H1 (cell line): ENCODE measurements around the gene NEMF. TPM values are rescaled to one million over a fixed set of nuclear protein-coding genes. Genes with fewer than 3 reads are reported as not detected.

Experiments used
- CTCF ChIA-PET: fragments of 300-600 bp; sonication (Branson Sonifier 250); formaldehyde crosslinking; loops from one replicate; lab custom pipeline; 2021; ENCODE audit not compliant: partially characterized antibody; lab: Charles Lee
- POLR2A ChIA-PET: fragments of 300-600 bp; sonication (Branson Sonifier 250); formaldehyde crosslinking; loops from one replicate; lab custom pipeline; 2021; ENCODE audit warnings: inconsistent platforms; ENCODE audit not compliant: partially characterized antibody; lab: Charles Lee
- DNase-seq, 2 experiments: peaks; one replicate each; pipeline versions ENCODE4 v3.0.0 to v3.0.0-alpha.2; 2010 to 2022; ENCODE audit warnings: low spot score in 2 of 2, low read depth in 1 of 2, mixed read lengths in 1 of 2
- FAIRE-seq: peaks from 2 replicates; lab custom pipeline; 2011; peaks lifted over from hg19 to GRCh38; lab: Jason Lieb, UNC
- H2AFZ ChIP-seq: 2 replicates; pipeline ENCODE4 v1.8.1; 2012; ENCODE audit warnings: low read length, inconsistent platforms
- H2AK5ac ChIP-seq: 2 replicates; pipeline ENCODE4 v1.6.1; 2013; ENCODE audit warnings: low read depth, low read length
- H2BK120ac ChIP-seq: replicated peaks from 2 replicates; pipeline ENCODE3; 2013; ENCODE audit warnings: low read depth, low read length, inconsistent platforms
- H2BK12ac ChIP-seq: 2 replicates; pipeline ENCODE4 v1.6.1; 2013; ENCODE audit warnings: low read depth, low read length
- H2BK15ac ChIP-seq: 2 replicates; pipeline ENCODE4 v1.6.1; 2013; ENCODE audit warnings: low read length
- H2BK20ac ChIP-seq: 2 replicates; pipeline ENCODE4 v1.6.1; 2013; ENCODE audit warnings: low read length
- H2BK5ac ChIP-seq: 2 replicates; pipeline ENCODE4 v1.6.1; 2013; ENCODE audit warnings: low read depth, low read length
- H3K14ac ChIP-seq: 2 replicates; pipeline ENCODE4 v1.6.1; 2013; ENCODE audit warnings: inconsistent platforms; ENCODE audit not compliant: insufficient read length
- H3K18ac ChIP-seq: 2 replicates; pipeline ENCODE4 v1.6.1; 2013; ENCODE audit warnings: low read length; ENCODE audit errors: extremely low read depth
- H3K23ac ChIP-seq: 2 replicates; pipeline ENCODE4 v1.6.1; 2013; ENCODE audit warnings: inconsistent platforms; ENCODE audit not compliant: insufficient read length
- H3K23me2 ChIP-seq: 2 replicates; pipeline ENCODE4 v1.6.1; 2013; ENCODE audit warnings: low read depth, low read length
- H3K27ac ChIP-seq: 2 replicates; pipeline ENCODE4 v1.6.1; 2011; ENCODE audit warnings: low read depth, low read length, inconsistent platforms
- H3K27me3 ChIP-seq, 4 experiments: replicated peaks in 1 of 4; 1 replicate in 1 of 4; 2 replicates in 3 of 4; pipeline versions ENCODE4 v1.6.1 to v1.8.1; 2011 to 2013; ENCODE audit warnings: low read length in 3 of 4, mild to moderate bottlenecking in 3 of 4, inconsistent platforms in 2 of 4, mixed read lengths in 2 of 4, moderate library complexity in 1 of 4; ENCODE audit not compliant: control insufficient read depth in 3 of 4, insufficient read depth in 3 of 4; ENCODE audit errors: extremely low read depth in 1 of 4
- H3K36me3 ChIP-seq, 4 experiments: 2 replicates each; pipeline versions ENCODE4 v1.6.1 to v1.8.1; 2011 to 2013; ENCODE audit warnings: mild to moderate bottlenecking in 4 of 4, low read length in 3 of 4, moderate library complexity in 2 of 4, control low read depth in 1 of 4, inconsistent platforms in 1 of 4; ENCODE audit not compliant: insufficient read depth in 4 of 4, control insufficient read depth in 2 of 4
- H3K4ac ChIP-seq: replicated peaks from 2 replicates; pipeline ENCODE3; 2013; ENCODE audit warnings: low read length, low read depth, mixed read lengths, inconsistent platforms; ENCODE audit not compliant: insufficient read length
- H3K4me1 ChIP-seq, 4 experiments: replicated peaks in 1 of 4; 1 replicate in 1 of 4; 2 replicates in 3 of 4; pipeline versions ENCODE4 v1.6.1 to v1.8.1; 2011 to 2013; ENCODE audit warnings: low read length in 3 of 4, inconsistent platforms in 2 of 4, mixed read lengths in 1 of 4; ENCODE audit not compliant: insufficient read depth in 4 of 4, control insufficient read depth in 3 of 4
- H3K4me2 ChIP-seq, 2 experiments: 2 replicates each; pipeline versions ENCODE4 v1.6.1 to v1.8.1; 2011 to 2013; ENCODE audit warnings: low read depth in 2 of 2, low read length in 2 of 2, control low read depth in 1 of 2, inconsistent platforms in 1 of 2, mild to moderate bottlenecking in 1 of 2; ENCODE audit not compliant: insufficient read depth in 1 of 2
- H3K4me3 ChIP-seq, 4 experiments: fragments of 200-600, 300-600 bp in 1 of 4; sonication (generic), shearing (Covaris generic), sonication (Bioruptor Twin) in 1 of 4; 2 replicates each; pipeline versions ENCODE4 v1.5.1 to v1.8.1; 2011 to 2016; ENCODE audit warnings: low read length in 4 of 4, low read depth in 3 of 4, control low read depth in 2 of 4, inconsistent platforms in 2 of 4, mild to moderate bottlenecking in 2 of 4, mixed read lengths in 1 of 4, moderate library complexity in 1 of 4; ENCODE audit not compliant: insufficient read depth in 2 of 4; ENCODE audit errors: extremely low read depth in 1 of 4
- H3K56ac ChIP-seq: replicated peaks from 2 replicates; pipeline ENCODE3; 2013; ENCODE audit warnings: low read depth, mild to moderate bottlenecking, mixed read lengths, low read length, inconsistent platforms; ENCODE audit not compliant: insufficient read length
- H3K79me1 ChIP-seq: 2 replicates; pipeline ENCODE4 v1.6.1; 2013; ENCODE audit warnings: low read depth, low read length, control low read depth
- H3K79me2 ChIP-seq, 2 experiments: 2 replicates each; pipeline versions ENCODE4 v1.6.1 to v1.8.1; 2012 to 2013; ENCODE audit warnings: low read length in 2 of 2, mild to moderate bottlenecking in 2 of 2, inconsistent platforms in 1 of 2; ENCODE audit not compliant: insufficient read depth in 2 of 2, control insufficient read depth in 1 of 2
- H3K9ac ChIP-seq, 4 experiments: replicated peaks in 1 of 4; 1 replicate in 1 of 4; 2 replicates in 3 of 4; pipeline versions ENCODE4 v1.6.1 to v1.8.1; 2011 to 2013; ENCODE audit warnings: low read depth in 3 of 4, low read length in 3 of 4, control low read depth in 2 of 4, mild to moderate bottlenecking in 2 of 4, moderate library complexity in 2 of 4, inconsistent platforms in 1 of 4; ENCODE audit errors: extremely low read depth in 1 of 4
- H3K9me3 ChIP-seq, 2 experiments: 2 replicates each; pipeline versions ENCODE4 v1.6.1 to v1.8.1; 2012 to 2013; ENCODE audit warnings: mild to moderate bottlenecking in 2 of 2, moderate library complexity in 2 of 2, control low read depth in 1 of 2, inconsistent platforms in 1 of 2, low read depth in 1 of 2, low read length in 1 of 2, mixed read lengths in 1 of 2; ENCODE audit not compliant: insufficient read depth in 2 of 2
- H4K20me1 ChIP-seq, 2 experiments: replicated peaks in 1 of 2; 2 replicates each; pipeline versions ENCODE3 to v1.8.1; 2011 to 2013; ENCODE audit warnings: inconsistent platforms in 2 of 2, low read length in 2 of 2, mild to moderate bottlenecking in 1 of 2; ENCODE audit not compliant: insufficient read depth in 2 of 2, control insufficient read depth in 1 of 2
- H4K5ac ChIP-seq: 2 replicates; pipeline ENCODE4 v1.6.1; 2013; ENCODE audit warnings: low read length, low read depth, mixed read lengths, inconsistent platforms; ENCODE audit not compliant: insufficient read length
- H4K8ac ChIP-seq: 2 replicates; pipeline ENCODE4 v1.8.0; 2013; ENCODE audit warnings: mild to moderate bottlenecking, moderate library complexity, low read length, inconsistent platforms; ENCODE audit not compliant: insufficient read depth; ENCODE audit errors: extremely low read depth
- H4K91ac ChIP-seq: replicated peaks from 2 replicates; pipeline ENCODE3; 2013; ENCODE audit warnings: low read length, mixed read lengths, inconsistent platforms; ENCODE audit not compliant: insufficient read length
- CBX5 ChIP-seq: fragments of 300-800, 300-1000 bp; sonication (generic); IDR thresholded peaks from 2 replicates; pipeline ENCODE4 v1.7.1; 2016; ENCODE audit warnings: antibody characterized with exemption, low read length, low read depth
- SRF ChIP-seq: IDR thresholded peaks from 2 replicates; pipeline ENCODE4 v1.6.1; 2011; ENCODE audit warnings: mild to moderate bottlenecking, low read depth, low read length, moderate library complexity
- WGBS, 2 experiments: shearing (Covaris generic) in 1 of 2; methylation state at CpG; one replicate each; pipeline versions ENCODE4 v1.1.6 to v1.1.7; 2013 to 2015; ENCODE audit warnings: low lambda C conversion rate in 2 of 2, mixed read lengths in 2 of 2, inconsistent platforms in 1 of 2, low coverage in 1 of 2, missing lambda C conversion rate in 1 of 2; ENCODE audit not compliant: insufficient replicate concordance in 2 of 2, insufficient coverage in 1 of 2, insufficient read length in 1 of 2; ENCODE audit errors: extremely low coverage in 1 of 2, missing lambda C conversion rate in 1 of 2; 5-methylcytosine and 5-hydroxymethylcytosine counted together
- polyA plus RNA-seq, 7 experiments: library from polyadenylated mRNA; depleted of rRNA in 3 of 7; stranded (reverse) in 5 of 7; unstranded in 2 of 7; fragments of >200 nt in 5 of 7; fragments of 200-250 nt in 2 of 7; gene quantifications; 1 replicate in 5 of 7; 2 replicates in 1 of 7; 4 replicates in 1 of 7; pipeline versions ENCODE4 v1.2.1 to v1.2.3, GENCODE V29; 2011 to 2013; ENCODE audit warnings: missing spikeins in 2 of 7, mixed read lengths in 2 of 7
- total RNA-seq: library from RNA; stranded (reverse); fragmentation: NEBNext Ultra II Directional; extraction: Animal tissue kit (Norgen Biotek cat#: 25700); gene quantifications from 2 replicates; pipeline ENCODE4 v1.2.1, GENCODE V29; 2021

Gene NEMF
- total and polyA plus RNA-seq, 2 of the 8 experiments (the other 6 are each of a cell fraction or from before 2014, with no cell fraction given) = 8.3 to 45.5 TPM

GRCh38 chr14:49858383-49858782 lies 5.8 kb upstream of the NEMF start:
- no peaks in the 10 kb centered on the region for H3K27me3 ChIP-seq
- H3K4ac ChIP-seq = no peak overlapping the region
- no peak overlapping the region for H2BK15ac ChIP-seq
- 86% methylated on average over 3 of the region's 3 CpGs; no CpG with 5 or more reads in 1 of the 2 experiments for WGBS, 2 experiments
- peak; percentile 88 for TF ChIP-seq SRF
- no peak for TF ChIP-seq CBX5
- FAIRE-seq (no peak), DNase-seq (no peak)
- H3K56ac ChIP-seq = no peak overlapping the region
- H3K9ac ChIP-seq = no peak overlapping the region
- H3K79me2 ChIP-seq = no peaks in the 10 kb centered on the region
- H3K36me3 ChIP-seq = no peaks in the 10 kb centered on the region
- no peak overlapping the region for H2BK120ac ChIP-seq
- H3K23ac ChIP-seq = no peak overlapping the region
- CTCF ChIA-PET = interaction anchor here (0.6 kb wide), 2 partner anchors 223 to 739 kb away, joined by 3 read pairs; no protein-coding TSS in a partner anchor
- H2BK20ac ChIP-seq = no peak overlapping the region
- H4K5ac ChIP-seq = no peak overlapping the region
- H4K91ac ChIP-seq = no peak overlapping the region
- H4K8ac ChIP-seq = no peak overlapping the region
- H3K79me1 ChIP-seq = no peaks in the 10 kb centered on the region
- H3K4me2 ChIP-seq = no peak overlapping the region
- no peak overlapping the region for H3K4me3 ChIP-seq
- no peak overlapping the region for H2AFZ ChIP-seq
- H2AK5ac ChIP-seq = no peak overlapping the region
- H2BK12ac ChIP-seq = no peak overlapping the region
- no peak overlapping the region for H3K14ac ChIP-seq
- no peak overlapping the region for H3K18ac ChIP-seq
- no peak overlapping the region for H2BK5ac ChIP-seq
- no peaks in the 10 kb centered on the region for H3K9me3 ChIP-seq
- no peak overlapping the region for H3K27ac ChIP-seq
- H3K23me2 ChIP-seq = peaks cover 8% of the 10 kb centered on the region; the same call in 1 of the 2 replicates
- no peaks in the 10 kb centered on the region for H4K20me1 ChIP-seq
- H3K4me1 ChIP-seq = peaks cover 0 to 4% (median 0%) of the 10 kb centered on the region in 4 experiments; a peak in 2 of 7 replicates
- POLR2A ChIA-PET = interaction anchor here (0.6 to 1.2 kb wide), 5 partner anchors 12 to 238 kb away, joined by 3 to 7 read pairs (median 3); partner anchors contain the start of genes ARF6, DNAAF2 and RPL36AL
